ENCODE measurements around the gene NUB1. TPM values are rescaled to one million over a fixed set of nuclear protein-coding genes. Genes with fewer than 3 reads are reported as not detected.

The NUB1 gene
- polyA plus RNA-seq, 1 of the 3 experiments (the other 2 are of a cell fraction): 54.0 TPM

Other genes starting within 250 kb of the NUB1 start
- not detected in 2 replicates for gene GBX1, start 174.1 kb upstream of the NUB1 start, polyA plus RNA-seq (2012; rRNA removed)
- gene ASB10, start 154.6 kb upstream of the NUB1 start, polyA plus RNA-seq (2012; rRNA removed): not detected in 2 replicates
- gene H2BK1, start 131.3 kb upstream of the NUB1 start, polyA plus RNA-seq (2012; rRNA removed): not detected in 2 replicates
- 75.4 and 102 TPM in 2 replicates for gene ABCF2, start 114.6 kb upstream of the NUB1 start, polyA plus RNA-seq (2012; rRNA removed)
- 60.4 and 68.6 TPM in 2 replicates for gene CHPF2, start 109.3 kb upstream of the NUB1 start, polyA plus RNA-seq (2012; rRNA removed)
- 60.5 and 62.8 TPM in 2 replicates for gene SMARCD3, start 93.1 kb upstream of the NUB1 start, polyA plus RNA-seq (2012; rRNA removed)
- 1.0 and 2.5 TPM in 2 replicates for gene WDR86, start 68.2 kb downstream of the NUB1 start, polyA plus RNA-seq (2012; rRNA removed)
- not detected in 2 replicates for gene CRYGN, start 98.3 kb downstream of the NUB1 start, polyA plus RNA-seq (2012; rRNA removed)
- gene RHEB, start 178.1 kb downstream of the NUB1 start, polyA plus RNA-seq (2012; rRNA removed): 87.3 and 90.5 TPM in 2 replicates

All from SK-N-SH (cell line).